NCI-H460 (cell line): ENCODE data around the gene CASK. TPM values are rescaled to one million over a fixed set of nuclear protein-coding genes. Genes with fewer than 3 reads are reported as not detected.

ENCODE experiments used
- DNase-seq: peaks from one replicate; pipeline ENCODE4 v3.0.0-alpha.2; 2016; ENCODE audit warnings: low read depth; ENCODE audit errors: extremely low read depth
- total RNA-seq: library from RNA; depleted of rRNA; stranded (reverse); fragments of >200 nt; shearing (Covaris generic); gene quantifications from 2 replicates; pipeline ENCODE4 v1.2.3, GENCODE V29; 2014

The CASK gene
- total RNA-seq, 1 experiment from 2014 or later: 27.7 TPM

- no peak for DNase-seq
Observed at GRCh38 chrX:41837270-41837944, 85.9 kb downstream of the CASK start.

GRCh38 chrX:41828826-41829225, 94.5 kb downstream of the CASK start:
- no peak for DNase-seq

- DNase-seq: no peak
Observed at GRCh38 chrX:41827886-41828285, 95.5 kb downstream of the CASK start.

- DNase-seq: no peak
Observed at GRCh38 chrX:41825796-41826195, 97.6 kb downstream of the CASK start.

- DNase-seq: no peak
Observed at GRCh38 chrX:41824551-41824950, 98.8 kb downstream of the CASK start.

- no peak for DNase-seq
Observed at GRCh38 chrX:41823402-41823801, 100.0 kb downstream of the CASK start.

GRCh38 chrX:41822892-41823291, 100.5 kb downstream of the CASK start:
- no peak for DNase-seq

- no peak for DNase-seq
Observed at GRCh38 chrX:41808047-41808446, 115.3 kb downstream of the CASK start.

GRCh38 chrX:41802958-41803357, 120.4 kb downstream of the CASK start:
- no peak for DNase-seq

- DNase-seq: no peak
Observed at GRCh38 chrX:41799661-41800060, 123.7 kb downstream of the CASK start.

- DNase-seq: no peak
Observed at GRCh38 chrX:41796577-41796976, 126.8 kb downstream of the CASK start.

GRCh38 chrX:41796046-41796445, 127.3 kb downstream of the CASK start:
- DNase-seq: no peak

- no peak for DNase-seq
Observed at GRCh38 chrX:41789374-41789773, 134.0 kb downstream of the CASK start.

GRCh38 chrX:41785685-41786084, 137.7 kb downstream of the CASK start:
- DNase-seq: no peak

GRCh38 chrX:41781500-41781899, 141.9 kb downstream of the CASK start:
- DNase-seq: peak; percentile 26

GRCh38 chrX:41779941-41780340, 143.4 kb downstream of the CASK start:
- DNase-seq: no peak

- peak; percentile 26 for DNase-seq
Observed at GRCh38 chrX:41779030-41779564, 144.3 kb downstream of the CASK start.

GRCh38 chrX:41761702-41762101, 161.7 kb downstream of the CASK start:
- DNase-seq: no peak

- DNase-seq: no peak
Observed at GRCh38 chrX:41761169-41761568, 162.2 kb downstream of the CASK start.

- DNase-seq: peak; percentile 40
Observed at GRCh38 chrX:41759817-41760216, 163.5 kb downstream of the CASK start.

- DNase-seq: no peak
Observed at GRCh38 chrX:41758401-41758800, 165.0 kb downstream of the CASK start.

- no peak for DNase-seq
Observed at GRCh38 chrX:41750716-41751115, 172.6 kb downstream of the CASK start.

- no peak for DNase-seq
Observed at GRCh38 chrX:41739871-41740270, 183.5 kb downstream of the CASK start.
